CD4-positive, alpha-beta T cell treated with Interferon alpha-2 for 1 hour (primary cell): Measurements from ENCODE around the gene SYT6.
A peak's percentile ranks its signal among the peaks of the same experiment; 100 is the strongest.
"Not testable (repeated sequence)": the region's sequence is repeated elsewhere in the genome, so short reads cannot be mapped to it uniquely, and the experiment has no call there.

Experiments used
- DNase-seq, 2 donors: peaks; one replicate each; pipeline ENCODE4 v3.0.0-alpha.2; 2020 to 2022

SYT6 gene

GRCh38 chr1:114090738-114091505 lies 62.7 kb downstream of the SYT6 start:
- DNase-seq = no peak

- no peak for DNase-seq
Observed at GRCh38 chr1:114089502-114090138, 64.0 kb downstream of the SYT6 start.

GRCh38 chr1:114088392-114089299 lies 65.0 kb downstream of the SYT6 start:
- DNase-seq = no peak

DNA sequence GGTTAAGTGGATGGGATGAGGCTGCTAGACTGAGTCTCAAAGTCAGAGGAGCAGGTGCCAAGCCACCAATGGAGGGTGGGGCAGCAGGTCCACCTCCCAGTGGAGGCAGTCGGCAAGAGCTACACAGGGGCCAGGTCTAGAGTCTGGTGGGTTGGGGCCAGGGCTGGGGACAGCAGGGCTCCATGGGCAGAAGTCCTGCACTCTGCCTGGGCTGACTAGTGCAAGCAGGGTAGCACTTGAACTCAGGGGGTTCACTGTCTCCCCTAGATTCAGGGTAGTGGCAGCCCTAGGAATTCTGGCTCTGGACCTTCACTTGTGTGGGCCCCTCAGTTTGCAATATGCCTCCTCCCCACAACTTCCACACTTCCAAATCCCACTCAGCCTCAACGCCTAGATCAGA lies 66.2 kb downstream of the SYT6 start:
- no peak for DNase-seq

DNA sequence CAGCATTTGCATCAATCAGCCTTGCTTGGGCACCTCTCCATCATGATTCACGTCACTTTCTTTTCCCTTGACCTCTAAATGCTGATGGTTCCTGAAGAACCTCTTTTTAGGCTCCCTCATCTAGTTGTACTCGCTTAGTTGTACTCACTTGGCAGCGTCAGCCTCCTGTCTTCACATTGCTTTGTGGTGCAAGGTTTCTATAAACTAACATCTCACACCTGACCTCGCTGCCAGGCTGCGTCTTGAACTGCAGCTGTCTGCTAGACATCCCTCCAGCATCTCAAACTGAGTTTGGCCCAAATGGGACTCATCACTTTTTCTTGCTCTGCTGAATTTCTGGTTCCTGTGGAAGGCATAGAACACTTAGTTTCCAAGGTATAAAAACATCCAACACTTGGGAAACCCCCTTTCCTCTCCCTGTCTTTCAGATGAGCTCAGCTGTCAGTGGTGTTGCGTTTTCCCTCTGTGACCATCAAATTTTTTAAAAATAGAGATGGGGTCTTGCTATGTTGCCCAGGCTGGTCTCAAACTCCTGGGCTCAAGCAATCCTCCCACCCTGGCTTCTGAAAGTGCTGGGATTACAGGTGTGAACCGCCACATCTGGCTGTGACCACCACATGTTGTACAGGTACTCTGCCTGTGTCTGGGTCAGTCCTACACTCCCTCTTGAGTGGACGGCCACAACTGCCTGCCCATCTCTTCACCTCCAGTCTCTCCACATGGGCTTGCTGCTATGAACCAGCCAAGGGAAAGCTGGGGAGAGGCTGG lies 66.9 kb downstream of the SYT6 start:
- DNase-seq = no peak

GRCh38 chr1:114082867-114083585 lies 70.6 kb downstream of the SYT6 start:
- no peak for DNase-seq

- DNase-seq = no peak
Observed at GRCh38 chr1:114082304-114082630, 71.4 kb downstream of the SYT6 start.

GRCh38 chr1:114081437-114082303 lies 72.0 kb downstream of the SYT6 start:
- peak in 1 of 2 donors; percentile 5 for DNase-seq

DNA sequence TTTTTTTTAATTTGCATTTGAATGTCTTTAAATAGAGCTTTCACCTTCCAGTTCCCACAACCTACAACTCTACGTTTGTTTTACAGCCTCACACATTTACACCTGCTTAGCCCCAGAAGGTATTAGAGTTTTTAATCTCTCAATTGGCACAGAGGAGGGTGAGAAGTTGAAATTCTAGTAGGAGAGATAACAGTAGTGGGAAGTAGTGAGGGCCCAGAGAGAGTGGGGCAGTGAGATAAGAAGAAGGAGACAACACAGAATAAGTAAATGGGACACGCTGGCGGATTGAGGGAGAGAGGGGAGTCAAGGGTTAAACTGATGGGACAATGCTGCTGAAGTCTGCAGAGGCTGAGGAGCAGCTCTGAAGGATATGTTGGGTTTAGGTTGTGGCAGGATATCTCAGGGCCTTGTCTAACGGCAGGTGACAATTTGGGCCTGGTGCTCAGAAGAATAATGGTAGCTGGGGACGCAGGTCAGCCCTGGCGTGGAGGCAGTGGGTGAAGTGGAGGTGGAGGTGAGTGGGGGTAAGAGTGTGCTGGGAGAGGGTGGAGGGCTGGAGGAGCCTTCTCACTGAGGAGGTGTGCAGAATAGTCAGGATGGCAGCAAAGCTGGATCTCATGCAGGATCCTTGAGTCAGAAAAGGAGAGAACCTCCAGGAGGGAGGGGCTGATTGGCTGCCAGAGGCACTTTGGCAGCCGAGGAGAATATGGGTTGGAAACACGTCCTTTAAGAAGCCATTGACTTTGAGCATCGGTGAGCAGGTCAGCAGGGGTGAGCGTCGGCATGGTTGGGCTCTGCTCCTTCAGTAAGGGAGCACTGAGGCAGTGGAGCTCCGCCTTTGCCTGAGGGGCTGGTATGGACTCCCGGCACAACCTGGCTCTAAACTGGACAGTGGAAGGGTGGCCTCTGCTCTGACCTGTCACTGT lies 72.9 kb downstream of the SYT6 start:
- no peak for DNase-seq

DNA sequence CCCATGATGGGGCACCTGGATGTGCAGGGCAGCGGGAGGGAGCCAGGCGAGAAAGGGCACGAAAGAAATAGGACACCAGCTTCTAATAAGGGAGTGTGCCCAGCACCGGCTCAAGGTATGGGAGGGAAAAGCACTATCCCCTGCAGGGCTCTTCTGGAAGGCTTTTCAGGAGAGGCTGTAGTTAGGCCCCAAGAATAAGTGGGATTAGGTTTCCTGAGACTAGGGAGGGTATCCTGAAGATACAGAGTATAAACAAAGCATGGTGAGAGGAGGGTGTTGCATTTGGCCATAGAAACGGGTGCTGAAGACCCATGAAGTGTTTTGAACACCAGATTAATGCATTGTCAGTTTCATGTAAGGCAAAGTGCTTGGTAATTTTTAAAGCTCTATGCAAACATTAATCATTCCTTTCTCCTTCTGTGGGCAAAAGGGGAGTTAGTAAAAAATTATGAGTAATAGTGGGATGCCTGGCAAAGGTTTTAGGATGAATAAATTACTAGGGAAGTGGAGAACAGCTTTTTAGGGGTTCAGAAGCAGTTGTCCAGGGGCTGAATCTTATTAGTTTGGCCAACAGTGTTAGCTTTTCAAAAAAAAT lies 74.0 kb downstream of the SYT6 start:
- DNase-seq = no peak

GRCh38 chr1:114078116-114078515 lies 75.6 kb downstream of the SYT6 start:
- no peak for DNase-seq

- no peak for DNase-seq
Observed at GRCh38 chr1:114077188-114077587, 76.5 kb downstream of the SYT6 start.

DNA sequence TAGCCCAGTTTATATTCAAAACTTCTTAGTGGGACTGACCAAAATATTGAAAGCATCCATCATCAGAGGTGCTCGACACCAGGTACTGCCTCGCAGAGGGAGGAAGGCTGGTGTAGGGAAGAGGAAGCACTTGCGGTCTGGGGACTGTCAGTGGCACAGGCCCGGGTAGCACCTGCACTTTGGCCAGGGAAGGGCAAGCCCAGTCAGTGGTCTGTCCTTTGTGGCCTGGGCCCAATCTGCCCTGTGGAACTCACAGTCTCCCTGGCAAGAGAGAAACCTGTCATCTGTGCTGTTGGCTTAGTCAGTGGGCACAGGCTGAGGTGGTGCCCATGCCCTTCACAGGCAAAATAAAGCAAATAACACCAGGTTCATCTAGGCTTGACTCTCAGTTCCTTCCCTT lies 77.4 kb downstream of the SYT6 start:
- DNase-seq = no peak

DNA sequence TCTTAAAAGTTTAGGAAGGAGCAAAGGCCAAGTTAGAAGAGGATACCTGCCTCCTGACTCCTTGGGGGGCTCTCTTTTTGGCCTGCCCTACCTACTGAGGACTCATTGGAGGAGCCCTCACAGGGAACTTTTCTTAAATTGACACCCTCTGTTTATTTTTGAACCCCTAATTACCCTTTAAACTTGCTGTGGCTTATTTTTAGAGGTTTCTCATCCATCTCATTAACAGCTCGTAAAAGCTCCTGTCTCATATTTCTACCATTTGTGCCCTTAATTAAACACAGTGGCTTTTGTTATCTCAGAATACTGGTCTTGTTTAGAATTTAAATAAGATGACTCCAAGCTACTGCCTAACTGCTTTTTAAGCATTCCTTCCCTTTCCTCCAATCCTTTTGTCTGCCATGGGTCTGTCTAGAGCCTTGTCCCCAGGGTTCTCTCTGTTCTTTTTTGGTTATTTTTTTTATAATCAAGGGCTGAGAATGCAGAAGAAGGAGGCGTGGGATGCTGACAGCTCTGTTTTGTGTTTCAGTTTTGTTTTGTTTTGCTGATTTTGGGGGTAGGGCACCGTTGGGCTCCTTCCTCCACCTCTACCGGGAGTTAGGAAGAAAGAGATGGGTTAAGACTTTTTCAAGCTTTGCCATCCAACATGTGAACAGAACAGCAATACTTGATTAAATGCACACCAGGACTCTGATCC lies 78.0 kb downstream of the SYT6 start:
- DNase-seq = no peak

DNA sequence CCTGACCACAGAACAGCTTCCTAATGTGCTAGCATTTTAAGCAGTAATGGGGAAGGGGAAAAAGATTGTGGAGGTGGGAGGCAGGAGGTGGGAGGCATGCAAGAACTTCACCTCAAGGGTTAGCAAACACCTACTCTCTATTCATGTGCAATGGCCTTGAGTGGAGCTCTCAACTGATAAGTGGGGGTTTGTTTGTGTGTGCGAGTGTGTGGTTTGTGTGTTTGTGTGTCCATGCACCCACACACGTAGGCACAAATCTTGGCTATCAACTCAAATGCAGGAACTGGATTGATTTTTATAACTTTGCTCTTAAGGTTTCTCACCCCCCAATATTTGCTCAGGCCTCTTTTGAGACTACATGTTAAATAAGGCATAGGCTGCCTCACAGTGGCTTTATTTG lies 78.6 kb downstream of the SYT6 start:
- no peak for DNase-seq

DNA sequence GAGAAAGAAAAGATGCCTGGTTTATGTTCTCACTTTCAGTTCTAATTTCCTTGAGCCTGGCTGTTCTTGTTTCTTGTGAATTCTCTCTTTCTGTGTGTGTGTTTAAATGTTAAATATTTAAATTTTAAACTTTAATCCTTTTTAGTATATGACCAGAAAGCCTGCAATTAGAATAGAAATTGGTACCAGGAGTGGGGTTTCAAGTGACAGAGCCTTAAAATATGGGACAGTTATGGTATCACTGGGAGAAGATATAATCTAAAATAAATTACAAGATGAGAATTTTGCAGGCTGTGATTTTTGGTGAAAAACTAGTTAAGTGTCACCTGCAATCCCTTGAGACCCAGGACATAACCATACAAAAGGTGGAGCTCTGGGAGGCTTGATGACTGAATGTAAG lies 81.4 kb downstream of the SYT6 start:
- no peak for DNase-seq

DNA sequence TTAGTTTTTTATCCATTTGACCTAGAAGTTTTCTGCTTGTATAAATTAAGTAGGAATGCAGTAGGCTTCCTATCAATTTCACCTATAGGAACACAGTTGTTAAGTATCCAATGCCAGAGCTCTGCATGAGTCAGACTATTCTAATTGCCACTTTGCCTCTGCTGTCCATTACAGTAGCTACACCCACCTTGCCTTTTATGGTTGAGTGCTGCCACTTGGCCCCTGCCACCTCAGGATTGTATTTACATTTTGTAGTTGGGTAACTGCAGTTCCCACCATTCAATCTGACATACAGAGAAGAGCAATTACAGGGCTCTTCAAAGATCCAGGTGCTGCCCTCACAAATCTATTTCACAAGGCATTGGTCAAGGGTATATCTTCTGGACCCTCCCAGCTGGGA lies 83.9 kb downstream of the SYT6 start:
- DNase-seq = not testable (repeated sequence)

GRCh38 chr1:114068684-114069083 lies 85.0 kb downstream of the SYT6 start:
- not testable (repeated sequence) for DNase-seq

DNA sequence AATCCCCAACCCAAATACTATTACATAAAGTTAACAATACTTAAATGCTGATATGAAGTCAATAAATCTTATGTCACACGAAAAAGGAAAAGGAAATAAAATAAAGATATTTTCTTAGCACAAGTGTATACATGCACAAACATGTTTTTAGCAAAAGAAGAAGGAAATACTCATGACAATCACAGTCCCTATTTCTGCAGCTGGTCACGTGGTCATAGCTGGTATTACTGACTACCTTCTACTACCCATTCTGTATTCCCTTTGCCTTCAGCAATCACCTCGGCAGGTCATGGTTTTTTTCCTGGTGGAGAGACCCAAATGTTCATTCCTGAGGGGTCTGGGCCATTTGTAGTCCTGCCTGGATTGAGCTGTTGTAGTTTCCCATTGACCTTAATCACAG lies 88.0 kb downstream of the SYT6 start:
- DNase-seq = not testable (repeated sequence)
